ENCODE results near the gene GSTM4.

The GSTM4 gene

DNA sequence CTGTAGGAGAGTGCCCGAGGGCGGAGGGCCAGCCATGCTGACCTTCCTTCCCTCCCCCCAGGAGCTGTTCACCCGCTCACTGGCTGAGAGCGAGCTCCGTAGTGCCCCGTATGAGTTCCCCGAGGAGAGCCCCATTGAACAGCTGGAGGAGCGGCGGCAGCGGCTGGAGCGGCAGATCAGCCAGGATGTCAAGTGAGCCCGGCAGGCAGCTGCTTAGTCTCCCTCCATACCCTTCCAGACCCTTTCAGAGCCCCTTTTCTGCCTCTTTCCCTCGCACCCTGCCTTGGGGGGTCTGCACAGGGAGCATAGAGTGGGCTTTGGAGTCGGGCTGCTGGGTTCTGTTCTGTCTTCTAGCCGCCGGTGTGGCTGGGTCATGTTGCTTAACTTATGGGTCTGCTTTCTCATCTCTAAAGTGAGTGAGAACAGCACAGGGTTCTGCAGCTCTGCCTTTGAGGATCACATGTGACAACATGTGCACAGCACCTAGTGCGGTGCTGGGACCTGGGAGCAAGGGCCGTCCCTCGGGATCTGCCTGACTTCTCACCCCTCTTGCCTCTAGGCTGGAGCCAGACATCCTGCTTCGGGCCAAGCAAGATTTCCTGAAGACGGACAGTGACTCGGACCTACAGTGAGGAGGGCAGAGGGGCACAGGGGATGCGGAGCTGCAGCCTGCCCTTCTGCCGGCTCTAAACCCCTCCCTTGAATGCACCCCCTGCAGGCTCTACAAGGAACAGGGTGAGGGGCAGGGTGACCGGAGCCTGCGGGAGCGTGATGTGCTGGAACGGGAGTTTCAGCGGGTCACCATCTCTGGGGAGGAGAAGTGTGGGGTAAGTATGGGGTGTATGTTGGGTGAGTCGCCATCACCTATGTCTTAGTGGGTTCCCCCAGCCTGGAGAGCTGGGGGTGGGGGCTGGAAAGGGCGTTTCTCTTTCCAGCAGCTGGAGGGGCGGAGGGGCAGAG is 30.0 kb upstream of the GSTM4 start:
- TF ChIP-seq, protein P1, sequence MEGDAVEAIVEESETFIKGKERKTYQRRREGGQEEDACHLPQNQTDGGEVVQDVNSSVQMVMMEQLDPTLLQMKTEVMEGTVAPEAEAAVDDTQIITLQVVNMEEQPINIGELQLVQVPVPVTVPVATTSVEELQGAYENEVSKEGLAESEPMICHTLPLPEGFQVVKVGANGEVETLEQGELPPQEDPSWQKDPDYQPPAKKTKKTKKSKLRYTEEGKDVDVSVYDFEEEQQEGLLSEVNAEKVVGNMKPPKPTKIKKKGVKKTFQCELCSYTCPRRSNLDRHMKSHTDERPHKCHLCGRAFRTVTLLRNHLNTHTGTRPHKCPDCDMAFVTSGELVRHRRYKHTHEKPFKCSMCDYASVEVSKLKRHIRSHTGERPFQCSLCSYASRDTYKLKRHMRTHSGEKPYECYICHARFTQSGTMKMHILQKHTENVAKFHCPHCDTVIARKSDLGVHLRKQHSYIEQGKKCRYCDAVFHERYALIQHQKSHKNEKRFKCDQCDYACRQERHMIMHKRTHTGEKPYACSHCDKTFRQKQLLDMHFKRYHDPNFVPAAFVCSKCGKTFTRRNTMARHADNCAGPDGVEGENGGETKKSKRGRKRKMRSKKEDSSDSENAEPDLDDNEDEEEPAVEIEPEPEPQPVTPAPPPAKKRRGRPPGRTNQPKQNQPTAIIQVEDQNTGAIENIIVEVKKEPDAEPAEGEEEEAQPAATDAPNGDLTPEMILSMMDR (IDR thresholded peaks at IDR 0.05; ENCODE audit: insufficient read depth, low read depth, low read length, missing control alignments), result no peak
- no peak for DNase-seq (ENCODE audit: low read depth)
- no peak overlapping the region for H3K4me3 ChIP-seq (ENCODE audit: low read depth, low read length)

DNA sequence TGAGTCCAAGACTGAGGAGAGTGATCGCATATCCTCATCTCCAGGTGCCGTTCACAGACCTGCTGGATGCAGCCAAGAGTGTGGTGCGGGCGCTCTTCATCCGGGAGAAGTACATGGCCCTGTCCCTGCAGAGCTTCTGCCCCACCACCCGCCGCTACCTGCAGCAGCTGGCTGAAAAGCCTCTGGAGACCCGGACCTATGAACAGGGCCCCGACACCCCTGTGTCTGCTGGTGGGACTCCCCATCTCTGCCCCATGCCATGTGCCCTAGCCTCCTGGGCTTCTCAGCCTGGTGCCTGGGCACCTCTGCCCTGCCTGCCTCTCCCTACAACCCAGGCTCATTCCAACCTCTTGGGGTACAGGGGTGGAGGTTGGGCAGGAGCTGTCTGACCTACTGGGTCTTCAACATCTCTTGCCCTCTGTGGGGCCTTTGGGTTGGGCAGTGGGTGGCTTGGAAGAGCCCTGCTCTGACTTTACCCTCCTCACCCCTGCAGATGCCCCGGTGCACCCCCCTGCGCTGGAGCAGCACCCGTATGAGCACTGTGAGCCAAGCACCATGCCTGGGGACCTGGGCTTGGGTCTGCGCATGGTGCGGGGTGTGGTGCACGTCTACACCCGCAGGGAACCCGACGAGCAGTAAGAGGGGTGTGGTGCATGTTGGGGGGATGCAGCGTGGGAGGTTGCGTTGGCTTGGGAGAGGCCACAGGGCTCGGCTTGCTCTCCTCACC is 29.1 kb upstream of the GSTM4 start:
- no peak for DNase-seq (ENCODE audit: low read depth)
- H3K4me3 ChIP-seq (ENCODE audit: low read depth, low read length), result no peak overlapping the region
- TF ChIP-seq, protein P1 (IDR thresholded peaks at IDR 0.05; ENCODE audit: insufficient read depth, low read depth, low read length, missing control alignments), result no peak

DNA sequence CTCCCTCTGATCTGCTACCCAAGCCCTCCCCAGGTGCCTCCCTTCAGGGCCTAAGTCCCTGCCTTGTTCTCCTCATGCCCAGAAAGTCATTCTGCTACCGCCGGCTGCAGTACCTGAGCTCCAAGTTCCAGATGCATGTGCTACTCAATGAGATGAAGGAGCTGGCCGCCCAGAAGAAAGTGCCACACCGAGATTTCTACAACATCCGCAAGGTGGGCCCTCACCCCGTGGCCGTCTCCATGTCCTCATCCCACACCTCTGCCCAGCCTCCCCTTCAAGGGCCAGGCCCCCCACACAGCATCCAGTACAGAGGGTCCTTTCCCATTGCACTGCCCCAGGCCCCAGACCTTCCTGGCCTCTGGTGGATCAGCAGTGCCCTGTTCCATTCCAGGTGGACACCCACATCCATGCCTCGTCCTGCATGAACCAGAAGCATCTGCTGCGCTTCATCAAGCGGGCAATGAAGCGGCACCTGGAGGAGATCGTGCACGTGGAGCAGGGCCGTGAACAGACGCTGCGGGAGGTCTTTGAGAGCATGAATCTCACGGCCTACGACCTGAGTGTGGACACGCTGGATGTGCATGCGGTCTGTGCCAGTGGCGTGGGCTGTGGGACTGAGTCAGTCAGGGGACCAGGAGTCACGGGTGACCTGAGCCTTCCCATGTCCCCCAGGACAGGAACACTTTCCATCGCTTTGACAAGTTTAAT is 28.1 kb upstream of the GSTM4 start:
- TF ChIP-seq, protein P1 (IDR thresholded peaks at IDR 0.05; ENCODE audit: insufficient read depth, low read depth, low read length, missing control alignments), result no peak
- no peak for DNase-seq (ENCODE audit: low read depth)
- H3K4me3 ChIP-seq (ENCODE audit: low read depth, low read length), result no peak overlapping the region

DNA sequence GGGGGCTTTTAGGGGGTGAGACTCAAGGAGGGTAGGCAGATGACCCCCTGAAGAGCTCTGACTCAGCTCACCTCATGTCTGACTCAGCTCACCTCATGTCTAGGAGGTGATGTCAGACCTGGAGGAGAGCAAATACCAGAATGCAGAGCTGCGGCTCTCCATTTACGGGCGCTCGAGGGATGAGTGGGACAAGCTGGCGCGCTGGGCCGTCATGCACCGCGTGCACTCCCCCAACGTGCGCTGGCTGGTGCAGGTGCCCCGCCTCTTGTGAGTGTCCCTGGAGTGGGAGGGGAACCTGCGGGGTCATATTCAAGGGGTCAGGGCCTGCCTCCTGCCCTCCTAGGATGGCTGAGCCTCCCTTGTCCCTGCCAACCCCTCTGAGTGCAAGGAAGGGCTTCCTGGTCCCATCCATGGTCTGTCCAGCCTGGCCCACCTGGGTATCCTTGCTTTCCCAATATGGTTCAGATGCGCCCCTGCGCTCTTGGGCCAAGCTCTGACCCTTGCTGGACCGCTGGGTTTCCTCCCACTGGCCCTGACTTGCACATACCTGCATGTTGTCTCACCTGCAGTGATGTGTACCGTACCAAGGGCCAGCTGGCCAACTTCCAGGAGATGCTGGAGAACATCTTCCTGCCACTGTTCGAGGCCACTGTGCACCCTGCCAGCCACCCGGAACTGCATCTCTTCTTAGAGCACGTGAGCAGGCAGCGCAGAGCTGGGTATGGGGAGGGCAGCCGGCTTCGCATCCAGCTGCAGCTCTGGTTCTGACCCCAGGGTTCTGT is 27.2 kb upstream of the GSTM4 start:
- no peak for DNase-seq (ENCODE audit: low read depth)
- TF ChIP-seq, protein P1 (IDR thresholded peaks at IDR 0.05; ENCODE audit: insufficient read depth, low read depth, low read length, missing control alignments), result no peak

DNA sequence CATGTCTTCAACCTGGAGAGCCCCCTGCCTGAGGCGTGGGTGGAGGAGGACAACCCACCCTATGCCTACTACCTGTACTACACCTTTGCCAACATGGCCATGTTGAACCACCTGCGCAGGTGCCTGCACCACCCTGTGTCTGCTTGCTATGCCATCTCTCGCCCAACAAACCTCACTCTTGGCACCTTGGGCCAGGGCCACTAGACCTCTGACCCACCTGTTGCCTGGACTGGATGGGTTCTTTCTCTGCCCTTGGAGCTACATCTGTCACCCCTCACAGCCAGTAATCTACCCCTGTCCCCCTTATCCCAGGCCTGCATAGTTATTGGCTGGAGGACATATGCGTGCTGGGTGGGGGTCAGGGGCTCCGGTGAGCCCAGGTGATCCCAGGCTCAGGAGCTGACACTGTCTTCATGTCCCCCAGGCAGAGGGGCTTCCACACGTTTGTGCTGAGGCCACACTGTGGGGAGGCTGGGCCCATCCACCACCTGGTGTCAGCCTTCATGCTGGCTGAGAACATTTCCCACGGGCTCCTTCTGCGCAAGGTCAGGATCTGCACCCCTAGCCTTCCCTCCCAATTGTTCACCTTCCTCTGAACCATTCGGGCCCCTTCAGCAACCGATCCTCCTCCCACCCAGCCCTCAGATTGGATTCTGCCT is 26.4 kb upstream of the GSTM4 start:
- H3K4me3 ChIP-seq (ENCODE audit: low read depth, low read length), result no peak overlapping the region
- TF ChIP-seq, protein P1 (IDR thresholded peaks at IDR 0.05; ENCODE audit: insufficient read depth, low read depth, low read length, missing control alignments), result no peak
- DNase-seq (ENCODE audit: low read depth), result no peak

More for the DNA sequence above, 27.2 kb upstream of the GSTM4 start:
- no peak overlapping the region for H3K4me3 ChIP-seq (ENCODE audit: low read depth, low read length)

Data from GM12865 (cell line).